GM12801 (cell line): ENCODE measurements around the gene ADAMTS15.

Experiments
- CTCF ChIP-seq: IDR thresholded peaks from one replicate; pipeline ENCODE4 v1.5.1; 2011; ENCODE audit warnings: control low read depth; ENCODE audit not compliant: insufficient read length; ENCODE audit errors: extremely low read depth

The ADAMTS15 gene

DNA sequence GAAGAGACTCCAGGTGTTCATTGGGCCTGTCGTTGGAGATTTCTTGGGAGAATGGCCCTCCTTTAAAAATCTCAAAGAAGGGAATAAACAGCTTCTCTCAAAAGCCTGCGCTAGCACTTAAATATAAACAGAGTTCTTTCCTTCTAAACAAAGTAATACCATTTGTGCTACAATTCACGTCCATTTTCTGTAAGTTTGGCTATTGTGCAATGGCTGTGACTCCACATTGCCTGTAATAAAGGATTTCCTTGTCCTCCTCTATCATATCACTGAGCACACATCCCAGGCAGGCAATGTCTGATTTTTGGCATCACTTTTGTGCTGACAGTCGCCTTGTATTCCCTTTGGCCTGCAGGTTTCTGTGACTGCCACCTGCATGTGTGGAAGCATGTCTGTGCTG lies 15.1 kb upstream of the ADAMTS15 start:
- no peak for TF ChIP-seq CTCF

GRCh38 chr11:130434521-130435223 lies 13.8 kb upstream of the ADAMTS15 start:
- TF ChIP-seq CTCF = no peak

DNA sequence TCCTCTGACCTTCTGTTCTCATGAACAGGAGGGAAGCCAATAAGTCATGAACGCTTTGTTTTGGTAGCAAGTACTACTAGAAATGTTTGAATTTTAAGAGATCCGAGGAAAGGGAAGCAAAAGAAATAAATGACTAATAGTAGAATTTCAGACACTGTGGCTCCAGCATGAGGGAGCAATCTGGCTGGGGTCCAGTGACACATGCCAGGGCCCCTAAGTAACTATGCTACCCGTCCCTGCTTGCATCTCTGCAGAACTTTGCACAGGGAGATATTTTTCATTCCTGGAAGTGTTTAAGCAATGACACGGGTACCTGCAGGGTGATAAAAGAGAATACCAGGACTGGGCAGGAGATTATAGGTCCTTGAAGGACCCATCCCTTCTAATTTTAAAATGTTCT lies 12.8 kb upstream of the ADAMTS15 start:
- TF ChIP-seq CTCF = no peak

DNA sequence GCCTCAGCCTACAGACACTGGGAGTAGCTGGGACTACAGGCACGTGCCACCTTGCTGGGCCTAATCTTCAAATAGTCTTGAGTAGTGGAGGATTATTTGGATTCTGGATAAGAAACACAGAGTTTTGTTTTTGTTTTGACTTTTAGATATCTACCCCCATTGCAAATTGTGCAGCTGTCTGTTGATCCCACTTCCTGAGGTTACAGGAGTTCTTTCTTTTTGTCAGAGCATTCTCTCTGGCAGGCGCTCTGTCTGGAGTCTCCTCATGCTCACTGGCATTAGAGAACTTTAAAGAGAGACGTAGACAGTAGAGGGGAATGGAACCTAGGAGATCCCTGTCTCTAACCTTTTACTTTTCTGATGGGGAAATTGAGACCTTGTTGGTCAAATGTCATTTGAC lies 12.3 kb upstream of the ADAMTS15 start:
- no peak for TF ChIP-seq CTCF

DNA sequence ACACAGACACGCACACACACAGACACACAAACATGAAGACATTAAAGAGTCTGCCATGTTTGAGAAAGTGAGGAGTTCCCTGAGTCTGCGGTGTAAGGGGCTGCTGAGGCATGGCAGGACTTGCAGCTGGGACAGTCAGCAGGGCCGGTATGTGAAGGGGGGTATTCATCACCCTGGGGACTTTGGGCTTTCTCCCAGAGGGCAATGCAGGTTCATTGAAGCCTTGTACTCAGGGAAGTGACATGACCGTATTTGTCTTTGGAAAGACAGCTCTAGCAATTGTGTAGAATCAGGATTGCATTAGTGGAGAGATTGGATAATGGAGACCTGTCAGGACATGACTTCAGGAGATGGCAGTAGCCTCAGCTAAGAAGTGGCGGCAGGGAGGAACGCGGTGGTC lies 10.6 kb upstream of the ADAMTS15 start:
- no peak for TF ChIP-seq CTCF

DNA sequence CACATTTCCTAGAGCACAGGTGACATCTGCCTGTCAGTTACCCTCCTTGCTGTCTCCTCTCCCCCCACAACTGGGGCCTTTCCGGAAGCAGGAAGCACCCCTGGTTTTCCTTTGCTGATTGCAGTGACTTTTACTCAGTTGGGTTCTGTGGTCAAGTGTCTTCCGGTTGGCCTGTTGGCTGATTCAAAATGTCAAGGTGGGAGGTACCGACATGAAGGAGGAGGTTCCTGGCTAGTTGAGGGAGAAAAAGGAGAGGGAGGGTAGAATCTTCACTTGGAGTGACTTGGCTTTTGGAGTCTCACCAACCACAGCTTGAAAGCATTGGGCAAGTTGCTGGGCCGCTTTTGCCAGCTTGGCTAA lies 9.3 kb upstream of the ADAMTS15 start:
- no peak for TF ChIP-seq CTCF

DNA sequence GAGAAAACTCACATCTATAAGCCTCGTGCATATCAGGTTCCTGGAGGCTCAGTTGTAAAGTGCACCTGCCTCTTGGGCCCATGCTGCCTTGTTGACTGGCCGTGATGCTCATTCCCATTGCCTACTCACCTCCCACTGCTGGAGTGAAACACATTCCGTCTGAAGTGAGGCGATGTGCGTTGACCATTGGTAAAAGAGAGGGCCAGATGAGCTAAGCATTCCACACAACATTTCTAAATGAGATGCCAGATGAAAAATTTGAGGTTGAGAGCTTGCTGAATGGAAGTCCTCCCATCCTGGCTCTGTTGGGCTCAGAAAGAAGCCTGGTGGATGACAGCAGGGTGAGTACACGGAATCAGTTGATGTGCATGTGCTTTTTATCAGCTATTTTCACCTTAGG lies 8.6 kb upstream of the ADAMTS15 start:
- no peak for TF ChIP-seq CTCF
